Dermis blood vessel endothelial cell (primary cell): ENCODE measurements around the gene ACVR1B. TPM values are rescaled to one million over a fixed set of nuclear protein-coding genes. Genes with fewer than 3 reads are reported as not detected.

Source experiments
- DNase-seq: peaks from one replicate; pipeline ENCODE4 v3.0.0; 2010
- total RNA-seq: library from RNA; depleted of rRNA; stranded (reverse); fragments of >200 nt; gene quantifications from 2 replicates; pipeline ENCODE4 v1.2.3, GENCODE V29; 2014

ACVR1B gene
- total RNA-seq, 1 donor from 2014 or later = 9.9 TPM

- no peak for DNase-seq
These were observed 72.6 kb downstream of the ACVR1B start for GRCh38 chr12:52023976-52024688.

- peak; percentile 55 for DNase-seq
These were observed 73.3 kb downstream of the ACVR1B start for GRCh38 chr12:52024845-52025230.

GRCh38 chr12:52026263-52026662 lies 74.8 kb downstream of the ACVR1B start:
- DNase-seq = no peak

- no peak for DNase-seq
These were observed 75.8 kb downstream of the ACVR1B start for GRCh38 chr12:52027085-52027843.

GRCh38 chr12:52029685-52030084 lies 78.2 kb downstream of the ACVR1B start:
- no peak for DNase-seq

GRCh38 chr12:52032446-52032803 lies 80.9 kb downstream of the ACVR1B start:
- peak; percentile 61 for DNase-seq

GRCh38 chr12:52032804-52033445 lies 81.4 kb downstream of the ACVR1B start:
- peak; percentile 98 for DNase-seq

GRCh38 chr12:52033446-52034140 lies 82.1 kb downstream of the ACVR1B start:
- DNase-seq = no peak

- no peak for DNase-seq
These were observed 83.7 kb downstream of the ACVR1B start for GRCh38 chr12:52035190-52035589.

- no peak for DNase-seq
These were observed 84.4 kb downstream of the ACVR1B start for GRCh38 chr12:52035926-52036325.

- peak; percentile 83 for DNase-seq
These were observed 85.2 kb downstream of the ACVR1B start for GRCh38 chr12:52036587-52037171.

GRCh38 chr12:52037248-52037861 lies 85.9 kb downstream of the ACVR1B start:
- DNase-seq = peak; percentile 37

GRCh38 chr12:52038447-52038846 lies 86.9 kb downstream of the ACVR1B start:
- peak; percentile 64 for DNase-seq

- no peak for DNase-seq
These were observed 89.5 kb downstream of the ACVR1B start for GRCh38 chr12:52041035-52041434.

GRCh38 chr12:52041695-52042123 lies 90.2 kb downstream of the ACVR1B start:
- DNase-seq = no peak

- DNase-seq = no peak
These were observed 91.3 kb downstream of the ACVR1B start for GRCh38 chr12:52042706-52043385.

- DNase-seq = no peak
These were observed 92.1 kb downstream of the ACVR1B start for GRCh38 chr12:52043386-52044212.

- DNase-seq = peak; percentile 83
These were observed 92.9 kb downstream of the ACVR1B start for GRCh38 chr12:52044292-52044983.

- DNase-seq = peak; percentile 48
These were observed 94.3 kb downstream of the ACVR1B start for GRCh38 chr12:52045794-52046199.
